ENCODE measurements around the gene EBLN2.

The EBLN2 gene

DNA sequence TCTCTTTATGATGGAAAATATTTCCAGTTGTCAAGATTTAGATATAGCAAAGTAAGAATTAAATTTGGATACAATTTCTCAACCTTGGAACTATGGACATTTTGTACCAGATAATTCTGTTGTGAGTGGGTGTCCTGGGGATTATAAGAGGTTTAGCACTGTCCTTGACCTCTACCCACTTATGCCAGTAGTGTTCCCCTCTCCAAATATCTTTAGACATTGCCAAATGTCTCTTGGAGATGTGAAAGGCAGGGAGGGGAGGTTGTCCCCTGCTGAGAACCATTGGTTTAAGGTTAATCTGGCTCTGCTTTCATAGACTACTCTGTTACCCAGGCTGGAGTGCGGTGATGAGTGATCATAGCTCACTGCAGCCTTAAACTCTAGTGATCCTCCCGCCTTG is at the start of gene EBLN2:
TSS of gene EBLN2 (plus strand) at position 244 of the 400 bp plus-strand sequence. CDS start 423 bp downstream, outside the sequence.
- no peak within 1 kb of the TSS for H3K4me3 ChIP-seq (ENCODE audit: low read depth, low read length)
- H3K4me1 ChIP-seq (ENCODE audit: control insufficient read depth, insufficient read depth, low read length) = no peaks in the 10 kb centered on the region
- no peaks in the 10 kb centered on the region for H3K27me3 ChIP-seq (ENCODE audit: control insufficient read depth, insufficient read depth, low read length)
- no peaks in the 10 kb centered on the region for H3K9me3 ChIP-seq (ENCODE audit: control insufficient read depth, insufficient read depth, low read depth, low read length)
- peaks cover 60% of the 10 kb centered on the region for H3K36me3 ChIP-seq (ENCODE audit: control insufficient read depth, insufficient read depth, low read length)
- no peak within 1 kb of the TSS for H3K9ac ChIP-seq (ENCODE audit: low read length)
- no peak within 1 kb of the TSS for H3K27ac ChIP-seq (ENCODE audit: low read depth, low read length)

DNA sequence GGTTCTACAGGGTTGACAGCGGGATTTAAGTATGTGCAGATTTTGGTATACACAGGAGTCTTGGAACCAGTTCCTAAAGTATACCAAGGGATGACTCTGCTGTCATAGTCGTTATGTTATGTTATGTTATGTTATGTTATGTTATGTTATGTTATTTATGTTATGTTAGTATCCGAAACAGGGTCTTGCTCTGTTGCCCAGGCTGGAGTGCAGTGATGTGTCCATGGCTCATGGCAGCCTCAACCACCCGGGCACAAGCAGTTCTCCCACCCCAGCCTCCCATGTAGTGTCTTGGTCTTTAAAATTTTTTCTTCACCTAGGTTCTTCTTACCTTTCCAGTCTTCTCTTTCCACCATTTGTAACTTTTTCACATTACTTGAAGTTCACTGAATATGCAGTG is 43.2 kb upstream of the EBLN2 start:
- no peak overlapping the region for H3K27ac ChIP-seq (ENCODE audit: low read depth, low read length)

GRCh38 chr3:73018790-73019441 is 42.5 kb upstream of the EBLN2 start:
- Histone ChIP-seq H3K4me1 (ENCODE audit: control insufficient read depth, insufficient read depth, low read length) (peaks cover 15% of the 10 kb centered on the region), H3K27me3 (ENCODE audit: control insufficient read depth, insufficient read depth, low read length) (no peaks in the 10 kb centered on the region)

More for the DNA sequence above, 43.2 kb upstream of the EBLN2 start:
- Histone ChIP-seq H3K36me3 (ENCODE audit: control insufficient read depth, insufficient read depth, low read length) (peaks cover 6% of the 10 kb centered on the region), H3K4me3 (ENCODE audit: low read depth, low read length) (no peak overlapping the region), H3K4me1 (ENCODE audit: control insufficient read depth, insufficient read depth, low read length) (peaks cover 10% of the 10 kb centered on the region; the same call in 1 of the 2 replicates), H3K9me3 (ENCODE audit: control insufficient read depth, insufficient read depth, low read depth, low read length) (no peaks in the 10 kb centered on the region), H3K9ac (ENCODE audit: low read length) (no peak overlapping the region), H3K27me3 (ENCODE audit: control insufficient read depth, insufficient read depth, low read length) (no peaks in the 10 kb centered on the region)

GRCh38 chr3:73021301-73021835 is 40.1 kb upstream of the EBLN2 start:
- Histone ChIP-seq H3K27ac (ENCODE audit: low read depth, low read length) (no peak overlapping the region), H3K9me3 (ENCODE audit: control insufficient read depth, insufficient read depth, low read depth, low read length) (no peaks in the 10 kb centered on the region), H3K27me3 (ENCODE audit: control insufficient read depth, insufficient read depth, low read length) (no peaks in the 10 kb centered on the region), H3K4me1 (ENCODE audit: control insufficient read depth, insufficient read depth, low read length) (peaks cover 28% of the 10 kb centered on the region), H3K9ac (ENCODE audit: low read length) (no peak overlapping the region), H3K4me3 (ENCODE audit: low read depth, low read length) (no peak overlapping the region), H3K36me3 (ENCODE audit: control insufficient read depth, insufficient read depth, low read length) (peaks cover 3% of the 10 kb centered on the region; the same call in 1 of the 2 replicates)

More at GRCh38 chr3:73018790-73019441, 42.5 kb upstream of the EBLN2 start:
- H3K27ac ChIP-seq (ENCODE audit: low read depth, low read length) = no peak overlapping the region
- no peak overlapping the region for H3K9ac ChIP-seq (ENCODE audit: low read length)
- H3K36me3 ChIP-seq (ENCODE audit: control insufficient read depth, insufficient read depth, low read length) = peaks cover 6% of the 10 kb centered on the region
- H3K9me3 ChIP-seq (ENCODE audit: control insufficient read depth, insufficient read depth, low read depth, low read length) = no peaks in the 10 kb centered on the region
- no peak overlapping the region for H3K4me3 ChIP-seq (ENCODE audit: low read depth, low read length)

DNA sequence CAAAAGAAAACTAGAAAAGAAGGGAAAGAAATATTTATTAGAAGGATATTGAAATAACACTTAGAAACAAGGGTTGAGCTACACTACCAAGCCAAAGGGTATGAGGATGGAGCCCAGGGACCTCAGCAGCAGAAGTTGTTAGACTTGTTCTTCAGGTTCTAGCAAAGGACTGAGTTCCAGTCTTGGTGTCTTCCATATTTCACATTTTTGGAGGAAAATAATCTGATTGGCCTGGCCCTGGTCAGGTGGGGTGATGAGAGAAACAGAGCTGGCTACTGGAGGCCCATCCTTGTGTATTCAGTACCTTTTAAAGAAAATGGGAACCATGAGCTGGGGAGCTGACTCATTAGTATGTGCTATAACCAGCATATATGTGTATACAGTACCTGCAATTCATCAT is 36.6 kb upstream of the EBLN2 start:
- H3K9ac ChIP-seq (ENCODE audit: low read length) = no peak overlapping the region
- H3K27me3 ChIP-seq (ENCODE audit: control insufficient read depth, insufficient read depth, low read length) = no peaks in the 10 kb centered on the region
- H3K27ac ChIP-seq (ENCODE audit: low read depth, low read length) = 0 out of 2 replicates have a peak overlapping the region, but pooled peaks have one; percentile 36
- H3K4me1 ChIP-seq (ENCODE audit: control insufficient read depth, insufficient read depth, low read length) = peaks cover 32% of the 10 kb centered on the region
- no peak overlapping the region for H3K4me3 ChIP-seq (ENCODE audit: low read depth, low read length)
- H3K36me3 ChIP-seq (ENCODE audit: control insufficient read depth, insufficient read depth, low read length) = peaks cover 2% of the 10 kb centered on the region
- H3K9me3 ChIP-seq (ENCODE audit: control insufficient read depth, insufficient read depth, low read depth, low read length) = no peaks in the 10 kb centered on the region

- H3K9ac ChIP-seq (ENCODE audit: low read length) = no peak overlapping the region
- peaks cover 2% of the 10 kb centered on the region for H3K36me3 ChIP-seq (ENCODE audit: control insufficient read depth, insufficient read depth, low read length)
- H3K4me1 ChIP-seq (ENCODE audit: control insufficient read depth, insufficient read depth, low read length) = peaks cover 32% of the 10 kb centered on the region
- H3K9me3 ChIP-seq (ENCODE audit: control insufficient read depth, insufficient read depth, low read depth, low read length) = no peaks in the 10 kb centered on the region
- H3K27me3 ChIP-seq (ENCODE audit: control insufficient read depth, insufficient read depth, low read length) = no peaks in the 10 kb centered on the region
- no peak overlapping the region for H3K27ac ChIP-seq (ENCODE audit: low read depth, low read length)
- H3K4me3 ChIP-seq (ENCODE audit: low read depth, low read length) = no peak overlapping the region
These were observed 35.2 kb upstream of the EBLN2 start for GRCh38 chr3:73026111-73026759.

DNA sequence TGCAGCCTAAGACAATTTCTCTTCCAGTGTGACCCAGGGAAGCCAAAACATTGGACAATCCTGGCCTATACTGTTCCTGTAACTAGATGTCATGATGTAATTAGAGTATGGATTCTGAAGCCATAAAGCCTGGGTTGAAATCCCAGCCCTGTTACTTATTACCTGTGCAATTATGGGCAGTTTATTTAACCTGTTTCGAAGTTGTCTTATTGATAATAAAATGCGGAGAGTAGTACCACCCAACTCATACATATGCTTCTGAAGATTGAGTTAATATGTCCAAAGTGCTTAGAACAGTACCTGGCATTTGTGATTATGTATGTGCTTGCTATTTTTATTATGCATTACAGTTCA is 34.7 kb upstream of the EBLN2 start:
- Histone ChIP-seq H3K9ac (ENCODE audit: low read length) (no peak overlapping the region), H3K36me3 (ENCODE audit: control insufficient read depth, insufficient read depth, low read length) (peaks cover 2% of the 10 kb centered on the region), H3K9me3 (ENCODE audit: control insufficient read depth, insufficient read depth, low read depth, low read length) (no peaks in the 10 kb centered on the region), H3K27me3 (ENCODE audit: control insufficient read depth, insufficient read depth, low read length) (no peaks in the 10 kb centered on the region), H3K4me1 (ENCODE audit: control insufficient read depth, insufficient read depth, low read length) (peaks cover 32% of the 10 kb centered on the region), H3K4me3 (ENCODE audit: low read depth, low read length) (no peak overlapping the region), H3K27ac (ENCODE audit: low read depth, low read length) (no peak overlapping the region)

- Histone ChIP-seq H3K4me3 (ENCODE audit: low read depth, low read length) (no peak overlapping the region), H3K9ac (ENCODE audit: low read length) (no peak overlapping the region), H3K9me3 (ENCODE audit: control insufficient read depth, insufficient read depth, low read depth, low read length) (no peaks in the 10 kb centered on the region), H3K27ac (ENCODE audit: low read depth, low read length) (peak overlapping the region; percentile 3; the same call in 1 of the 2 replicates), H3K27me3 (ENCODE audit: control insufficient read depth, insufficient read depth, low read length) (no peaks in the 10 kb centered on the region), H3K36me3 (ENCODE audit: control insufficient read depth, insufficient read depth, low read length) (peaks cover 2% of the 10 kb centered on the region), H3K4me1 (ENCODE audit: control insufficient read depth, insufficient read depth, low read length) (peaks cover 17% of the 10 kb centered on the region)
These were observed 32.7 kb upstream of the EBLN2 start for GRCh38 chr3:73028803-73029202.

GRCh38 chr3:73029321-73029796 is 32.1 kb upstream of the EBLN2 start:
- no peaks in the 10 kb centered on the region for H3K27me3 ChIP-seq (ENCODE audit: control insufficient read depth, insufficient read depth, low read length)
- no peak overlapping the region for H3K4me3 ChIP-seq (ENCODE audit: low read depth, low read length)
- peaks cover 2% of the 10 kb centered on the region for H3K36me3 ChIP-seq (ENCODE audit: control insufficient read depth, insufficient read depth, low read length)
- peaks cover 13% of the 10 kb centered on the region for H3K4me1 ChIP-seq (ENCODE audit: control insufficient read depth, insufficient read depth, low read length)
- H3K9me3 ChIP-seq (ENCODE audit: control insufficient read depth, insufficient read depth, low read depth, low read length) = no peaks in the 10 kb centered on the region
- H3K27ac ChIP-seq (ENCODE audit: low read depth, low read length) = peak overlapping the region; percentile 3
- no peak overlapping the region for H3K9ac ChIP-seq (ENCODE audit: low read length)

DNA sequence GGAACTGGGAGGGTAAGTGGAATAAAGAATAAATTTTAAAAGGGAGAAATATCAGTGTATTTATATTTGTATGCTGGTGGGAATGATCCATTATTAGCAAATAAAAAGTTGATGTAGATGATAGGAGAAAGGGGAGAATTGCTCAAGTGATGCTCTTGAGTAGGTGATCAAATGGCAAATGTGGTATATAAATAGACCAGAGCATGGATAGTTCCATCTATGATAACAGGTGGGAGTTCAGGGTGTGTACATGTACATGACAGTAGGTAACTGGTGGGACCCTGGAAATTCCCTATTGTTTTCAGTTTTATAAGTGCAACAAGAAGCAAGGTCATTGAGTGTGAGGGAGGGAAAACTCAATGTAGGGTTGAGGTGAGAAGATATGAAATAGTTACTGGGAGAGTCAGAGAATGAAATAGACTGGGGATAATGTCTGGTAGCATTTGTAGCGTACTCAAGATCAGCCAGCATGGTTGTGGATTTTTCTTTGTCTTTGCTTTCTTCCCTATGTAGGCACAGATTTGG is 31.3 kb upstream of the EBLN2 start:
- H3K27me3 ChIP-seq (ENCODE audit: control insufficient read depth, insufficient read depth, low read length) = no peaks in the 10 kb centered on the region
- H3K4me3 ChIP-seq (ENCODE audit: low read depth, low read length) = no peak overlapping the region
- H3K36me3 ChIP-seq (ENCODE audit: control insufficient read depth, insufficient read depth, low read length) = peaks cover 2% of the 10 kb centered on the region
- H3K9me3 ChIP-seq (ENCODE audit: control insufficient read depth, insufficient read depth, low read depth, low read length) = no peaks in the 10 kb centered on the region
- no peak overlapping the region for H3K9ac ChIP-seq (ENCODE audit: low read length)
- H3K4me1 ChIP-seq (ENCODE audit: control insufficient read depth, insufficient read depth, low read length) = peaks cover 5% of the 10 kb centered on the region
- H3K27ac ChIP-seq (ENCODE audit: low read depth, low read length) = 0 out of 2 replicates have a peak overlapping the region, but pooled peaks have one; percentile 3

DNA sequence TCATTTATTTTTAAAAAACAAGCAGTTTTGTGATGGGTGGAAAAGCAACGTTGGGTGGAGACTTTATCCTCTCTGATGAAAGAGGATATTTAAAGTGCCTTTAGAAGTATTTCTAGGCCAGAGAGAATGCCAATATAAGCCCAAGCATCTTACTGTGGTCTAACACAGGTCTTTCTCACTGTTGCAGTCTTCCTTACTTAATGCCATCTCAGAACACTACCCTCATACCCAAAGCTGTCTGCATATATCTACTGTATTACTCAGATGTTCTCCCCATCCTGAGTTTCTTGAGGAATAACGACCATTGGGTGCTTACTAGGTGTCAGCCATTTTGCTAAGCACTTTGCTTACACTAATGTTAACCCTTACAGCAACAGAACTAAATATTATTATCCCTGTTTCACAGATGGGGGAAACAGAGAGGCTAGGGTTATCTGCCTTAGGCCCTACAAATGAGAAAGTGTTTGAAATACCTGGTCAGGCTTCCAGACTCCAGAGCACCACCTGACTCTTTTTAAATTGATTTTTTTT is 29.8 kb upstream of the EBLN2 start:
- Histone ChIP-seq H3K9me3 (ENCODE audit: control insufficient read depth, insufficient read depth, low read depth, low read length) (no peaks in the 10 kb centered on the region), H3K4me1 (ENCODE audit: control insufficient read depth, insufficient read depth, low read length) (peaks cover 13% of the 10 kb centered on the region), H3K27ac (ENCODE audit: low read depth, low read length) (no peak overlapping the region), H3K27me3 (ENCODE audit: control insufficient read depth, insufficient read depth, low read length) (no peaks in the 10 kb centered on the region), H3K9ac (ENCODE audit: low read length) (no peak overlapping the region), H3K4me3 (ENCODE audit: low read depth, low read length) (no peak overlapping the region), H3K36me3 (ENCODE audit: control insufficient read depth, insufficient read depth, low read length) (peaks cover 2% of the 10 kb centered on the region)

Data from HUES6 (cell line).